GM12873 (cell line): ENCODE data around the gene PITPNM3.

Source experiments
- CTCF ChIP-seq: IDR thresholded peaks from 2 replicates; pipeline ENCODE4 v1.5.1; 2012; ENCODE audit warnings: low read depth, mild to moderate bottlenecking, moderate library complexity, low read length, control low read depth; ENCODE audit not compliant: insufficient read depth; ENCODE audit errors: missing control alignments

The PITPNM3 gene

GRCh38 chr17:6596511-6596910 lies 40.2 kb upstream of the PITPNM3 start:
- no peak for TF ChIP-seq CTCF

DNA sequence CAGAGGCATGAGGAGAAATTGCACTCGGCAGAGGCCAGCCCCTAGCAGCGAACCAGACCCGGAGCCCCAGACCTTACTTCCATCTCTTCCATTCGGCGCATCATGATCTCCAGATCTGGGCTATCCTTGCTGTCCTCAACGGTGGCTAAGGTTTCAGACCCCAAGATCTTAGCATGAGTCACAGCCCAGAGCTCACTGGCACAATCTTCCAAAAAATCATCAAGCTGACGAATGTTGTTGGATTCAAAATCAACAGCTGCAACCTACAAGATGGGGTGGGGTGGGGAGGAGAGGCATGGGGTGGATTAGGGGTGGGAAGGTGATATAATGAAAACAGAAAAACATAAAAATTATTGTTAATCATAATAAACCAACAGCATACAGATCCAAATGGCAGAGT lies 39.7 kb upstream of the PITPNM3 start:
- TF ChIP-seq CTCF = no peak

- no peak for TF ChIP-seq CTCF
Observed at GRCh38 chr17:6592173-6592572, 35.8 kb upstream of the PITPNM3 start.

GRCh38 chr17:6591599-6592158 lies 35.3 kb upstream of the PITPNM3 start:
- TF ChIP-seq CTCF = no peak

DNA sequence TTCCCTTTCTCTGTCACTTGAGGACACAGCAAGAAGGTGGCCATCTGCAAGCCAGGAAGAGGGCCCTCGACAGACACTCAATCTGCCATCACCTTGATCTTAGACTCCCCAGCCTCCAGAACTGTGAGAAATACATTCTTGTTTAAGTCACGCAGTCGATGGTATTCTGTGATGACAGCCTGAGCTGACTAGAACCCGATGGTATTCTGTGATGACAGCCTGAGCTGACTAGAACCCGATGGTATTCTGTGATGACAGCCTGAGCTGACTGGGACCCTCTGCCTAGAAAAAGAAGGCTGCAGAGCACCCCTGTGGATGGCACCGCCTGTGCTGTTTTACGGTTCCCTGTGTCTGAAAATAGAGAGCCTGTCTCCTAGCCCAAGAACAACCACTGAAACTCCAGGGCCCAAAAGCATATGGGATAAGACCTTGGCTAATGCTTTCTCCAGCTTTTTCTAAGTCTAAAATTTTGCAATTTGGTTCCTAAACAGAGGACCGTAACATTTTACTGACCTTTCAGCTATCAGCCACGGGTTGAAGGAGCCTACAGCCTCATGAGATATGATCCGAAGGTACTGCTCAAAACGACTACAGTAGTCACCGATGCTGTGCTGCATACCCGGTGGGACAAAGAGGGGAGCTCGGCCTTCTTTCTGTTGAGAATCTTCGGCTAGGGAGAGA lies 33.1 kb upstream of the PITPNM3 start:
- TF ChIP-seq CTCF = no peak

DNA sequence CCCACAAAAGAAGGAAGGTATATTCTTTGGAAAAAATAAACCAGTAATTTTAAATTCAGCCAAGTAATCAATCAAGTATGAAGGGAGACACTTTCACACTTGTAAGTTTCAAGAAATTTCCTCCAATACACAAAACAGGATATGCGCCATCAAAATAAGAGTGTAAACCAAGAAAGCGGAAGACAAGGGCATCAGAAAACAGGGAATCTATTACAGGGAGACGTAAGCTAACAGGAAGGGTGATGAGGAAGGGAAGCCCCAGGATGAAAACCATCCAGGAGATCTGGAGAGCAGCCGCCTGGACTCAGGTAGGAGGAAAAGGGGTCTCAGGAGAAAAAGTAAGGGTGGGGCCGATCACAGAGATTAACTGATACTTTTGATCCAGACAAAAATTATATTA lies 31.8 kb upstream of the PITPNM3 start:
- no peak for TF ChIP-seq CTCF

GRCh38 chr17:6587310-6587709 lies 31.0 kb upstream of the PITPNM3 start:
- TF ChIP-seq CTCF = no peak
